GM19452 (cell line): Measurements from ENCODE around the gene SAMD7.

Experiments
- ATAC-seq: cut with Tn5 transposase; IDR thresholded peaks from one replicate; pipeline ENCODE4 v1.9.1; 2021; ENCODE audit not compliant: unreplicated experiment

Gene SAMD7

DNA sequence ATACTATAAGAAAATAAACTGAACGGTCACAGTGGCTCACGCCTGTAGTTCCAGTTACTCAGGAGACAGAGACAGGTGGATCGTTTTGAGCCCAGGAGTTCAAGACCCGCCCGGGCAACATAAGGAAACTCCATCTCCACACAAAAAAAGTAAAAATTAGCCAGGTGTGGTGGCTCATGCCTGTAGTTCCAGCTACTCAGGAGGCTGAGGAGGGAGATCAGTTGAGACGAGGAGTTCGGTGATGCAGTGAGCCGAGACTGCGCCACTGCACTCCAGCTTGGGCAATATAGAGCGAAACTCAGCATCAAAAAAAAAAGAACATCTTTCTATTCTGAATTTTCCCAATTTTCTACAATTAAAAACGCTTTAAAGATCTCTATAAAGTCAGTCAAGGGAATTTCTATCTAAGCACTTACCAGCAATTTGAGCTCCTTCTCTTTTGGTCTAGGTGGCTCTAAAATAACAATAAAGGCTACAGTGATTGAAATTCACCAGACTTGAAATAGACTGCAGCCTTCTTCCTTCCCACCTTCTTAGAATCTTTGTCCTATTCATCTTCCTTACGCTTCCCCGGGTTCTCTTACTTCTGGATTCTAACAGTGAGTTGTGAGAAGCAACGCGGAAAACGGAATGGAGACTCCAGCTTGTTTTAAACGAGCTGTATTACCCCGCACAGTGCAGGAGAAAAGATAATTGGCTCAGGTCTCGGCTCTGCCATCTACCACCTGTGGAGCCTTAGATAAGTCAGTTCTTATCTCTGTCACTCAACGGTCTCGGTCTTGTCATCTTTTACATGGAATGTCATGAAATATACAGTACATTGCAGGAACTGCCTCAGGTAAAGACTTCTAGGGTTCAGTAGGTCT is 54.4 kb downstream of the SAMD7 start:
- ATAC-seq: peak; percentile 22

- ATAC-seq: peak; percentile 94
Observed at GRCh38 chr3:169966428-169966950, 55.1 kb downstream of the SAMD7 start, which contains the start of gene SEC62. TSS of gene SEC62 (plus strand) at chr3:169966807. CDS start at chr3:169966823, 16 bp downstream.

DNA sequence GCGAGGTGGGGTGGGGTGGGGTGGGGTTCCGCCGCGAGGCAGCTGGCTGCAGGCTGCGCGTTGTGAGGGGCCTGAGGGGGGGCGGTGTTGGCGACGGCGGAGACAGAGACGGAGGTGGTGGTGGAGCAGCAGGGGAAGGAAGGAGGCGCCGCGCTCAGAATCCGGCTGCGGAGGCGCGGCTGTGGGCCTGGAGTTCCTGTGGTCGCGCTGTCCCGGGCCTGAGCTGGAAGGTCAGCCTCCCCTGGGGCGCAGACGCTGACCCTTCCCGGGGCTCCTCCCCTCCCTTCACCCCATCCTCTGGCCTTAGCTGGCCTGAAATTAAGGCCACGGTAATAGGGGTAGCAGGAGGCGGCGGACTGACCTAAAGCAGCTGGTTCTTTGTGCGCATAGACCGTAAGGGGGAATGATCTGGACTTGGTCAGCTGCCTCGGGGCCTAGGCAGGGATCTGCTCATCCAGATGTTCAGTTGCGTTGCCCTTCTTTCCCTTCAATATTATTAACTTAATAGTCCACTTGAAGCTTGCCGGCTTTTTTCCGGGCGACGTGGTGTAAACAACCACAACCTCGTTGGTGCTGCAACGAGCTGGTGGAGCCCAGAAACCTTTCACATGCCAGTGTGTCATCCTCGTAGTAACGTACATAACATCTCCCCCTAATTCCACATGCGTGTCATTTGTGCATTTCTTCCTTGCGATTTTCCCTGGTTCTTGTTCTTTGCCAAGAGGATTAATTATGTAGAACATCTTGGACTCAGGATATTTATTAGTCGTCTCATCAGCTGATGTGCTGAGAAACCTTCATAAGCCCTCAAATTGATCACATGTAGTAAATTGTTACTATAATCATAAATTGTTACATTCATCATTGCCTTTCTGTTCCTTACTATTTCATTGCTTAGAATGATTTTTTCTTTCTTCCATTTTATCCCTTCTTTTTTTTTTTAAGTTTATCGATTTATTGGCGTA is 55.9 kb downstream of the SAMD7 start:
- ATAC-seq: peak; percentile 21

DNA sequence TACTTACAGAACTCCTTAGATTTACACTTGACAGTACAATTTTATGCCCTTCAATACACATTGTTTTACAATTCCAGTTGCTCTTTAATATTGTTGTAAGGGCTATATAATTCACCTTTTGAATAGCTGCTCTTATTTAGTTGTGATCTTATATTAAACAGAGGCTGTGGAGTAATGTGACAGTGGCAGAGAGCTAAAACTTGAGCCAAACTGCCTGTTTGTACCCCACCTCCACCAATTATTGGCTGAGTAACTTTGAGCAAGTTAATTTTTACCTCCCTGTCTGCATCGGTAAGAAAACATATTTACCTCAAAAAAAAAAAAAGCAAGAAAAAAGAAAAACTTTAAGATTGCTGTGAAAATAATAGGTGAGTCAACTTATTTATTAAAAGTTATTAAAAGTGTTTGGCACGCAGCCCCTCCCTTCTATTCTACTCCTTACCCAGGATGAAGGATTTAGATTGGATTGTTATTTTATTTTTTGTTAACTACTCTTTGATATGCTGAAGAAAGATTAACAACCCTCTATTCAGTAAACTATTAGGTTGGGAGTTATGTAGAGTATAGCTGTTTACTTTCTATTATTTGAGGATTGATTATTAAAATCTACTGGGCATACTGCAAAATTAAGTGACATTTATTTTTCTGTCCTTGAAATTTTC is 57.0 kb downstream of the SAMD7 start:
- no peak for ATAC-seq

- no peak for ATAC-seq
Observed at GRCh38 chr3:169969174-169970095, 58.1 kb downstream of the SAMD7 start.

DNA sequence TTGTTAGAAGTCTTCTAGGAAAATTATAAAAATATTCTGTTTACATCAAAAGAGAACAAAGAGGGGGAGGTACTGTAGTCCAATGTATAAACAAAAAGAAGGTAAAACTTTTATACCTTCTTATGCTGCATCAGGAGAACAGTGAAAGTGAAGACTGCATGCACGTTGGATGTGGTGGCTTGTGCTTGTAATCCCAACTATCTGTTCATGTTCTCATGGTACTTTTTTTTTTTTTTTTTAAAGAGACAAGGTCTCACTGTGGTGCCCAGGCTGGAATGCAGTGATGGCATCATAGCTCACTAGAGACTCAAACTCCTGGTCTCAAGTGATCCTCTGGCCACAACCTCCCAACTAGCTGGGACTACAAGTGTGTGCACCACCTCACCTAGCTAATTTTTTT is 59.5 kb downstream of the SAMD7 start:
- ATAC-seq: no peak

DNA sequence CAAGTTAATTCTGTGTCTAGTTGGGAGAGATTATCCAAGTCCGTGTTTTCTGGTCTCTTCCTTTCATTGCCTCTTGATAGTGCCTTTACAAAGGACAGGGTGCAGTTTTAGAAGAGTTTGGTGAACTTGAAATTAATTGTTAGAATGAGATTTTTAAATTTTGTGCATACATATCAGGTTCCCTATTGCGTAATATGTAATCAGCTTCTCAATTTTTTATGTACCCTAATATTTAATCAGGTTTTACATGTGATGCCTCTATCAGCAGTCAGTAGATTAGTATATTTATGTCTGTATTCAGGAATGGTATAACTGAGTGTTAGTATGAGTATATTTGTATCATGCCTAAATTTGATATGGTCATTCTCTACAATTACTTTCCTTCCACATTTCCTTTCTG is 60.1 kb downstream of the SAMD7 start:
- no peak for ATAC-seq

DNA sequence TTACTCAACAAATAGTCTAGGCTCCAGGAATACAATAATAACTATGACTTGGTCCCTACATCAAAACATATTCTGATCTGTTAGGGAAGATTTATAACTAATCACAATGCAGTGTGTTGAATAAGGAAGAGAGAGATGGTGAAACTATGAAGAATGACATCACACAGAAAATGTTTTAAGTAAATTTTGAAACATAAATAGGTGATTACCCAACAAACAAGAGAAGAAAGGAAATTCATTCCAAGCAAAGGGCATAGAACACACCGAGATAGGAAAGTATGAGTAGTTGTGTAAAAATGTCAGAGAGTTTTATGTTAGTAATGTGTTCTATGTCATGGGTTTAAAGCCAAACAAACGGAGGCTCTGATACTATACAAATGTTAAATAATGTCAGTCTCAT is 68.7 kb downstream of the SAMD7 start:
- ATAC-seq: no peak

DNA sequence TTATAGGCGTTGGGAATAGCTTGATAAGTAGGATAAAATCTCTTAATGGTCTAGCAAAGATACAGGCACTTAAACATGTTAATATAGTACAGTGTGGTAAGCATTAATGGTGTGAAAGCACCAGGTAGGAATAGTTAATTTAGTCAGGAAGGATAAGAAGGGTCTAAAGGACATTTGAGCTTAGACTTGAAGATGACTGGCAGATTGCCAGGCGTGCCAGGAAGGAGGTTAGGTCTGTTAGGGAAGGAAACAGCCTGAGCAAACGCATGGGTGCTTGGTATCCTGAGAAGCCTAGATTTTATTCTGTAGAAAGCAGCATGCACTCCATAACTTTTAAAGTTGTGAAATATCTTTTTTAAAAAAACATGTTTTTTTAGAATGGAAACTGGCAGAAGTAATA is 72.9 kb downstream of the SAMD7 start:
- ATAC-seq: no peak
